GM13976 (cell line): Measurements from ENCODE around the gene TRNP1.
"Not testable (repeated sequence)": the region's sequence is repeated elsewhere in the genome, so short reads cannot be mapped to it uniquely, and the experiment has no call there.

Experiments used
- DNase-seq: peaks from one replicate; pipeline ENCODE4 v3.0.0; 2012; ENCODE audit warnings: low spot score
- CTCF ChIP-seq: IDR thresholded peaks from 2 replicates; pipeline ENCODE4 v1.5.1; 2012; ENCODE audit warnings: borderline replicate concordance, mild to moderate bottlenecking; ENCODE audit not compliant: insufficient read depth; ENCODE audit errors: extremely low read depth, missing control alignments, control extremely low read depth
- in situ Hi-C: fragments of 300-500 bp; cut with MboI; formaldehyde crosslinking; loops from one replicate; pipeline ENCODE4 v1.12.0; 2022; ENCODE audit warnings: low sequenced_read_pairs, mixed read lengths, inconsistent platforms; ENCODE audit not compliant: unreplicated experiment

Gene TRNP1

GRCh38 chr1:26981146-26981846 is 12.2 kb upstream of the TRNP1 start:
- no peak for TF ChIP-seq CTCF
- in situ Hi-C loops, result no loop called here
- no peak for DNase-seq

- in situ Hi-C loops, result no loop called here
- no peak for DNase-seq
- no peak for TF ChIP-seq CTCF
Observed at GRCh38 chr1:26983863-26984262, 9.6 kb upstream of the TRNP1 start.

GRCh38 chr1:26984291-26984690 is 9.2 kb upstream of the TRNP1 start:
- in situ Hi-C loops, result no loop called here
- no peak for TF ChIP-seq CTCF
- no peak for DNase-seq

- in situ Hi-C loops, result no loop called here
- no peak for TF ChIP-seq CTCF
Observed at GRCh38 chr1:26986658-26987057, 6.8 kb upstream of the TRNP1 start.

GRCh38 chr1:26989403-26990109 is 3.9 kb upstream of the TRNP1 start:
- DNase-seq, in situ Hi-C loops: not testable (repeated sequence)

More at GRCh38 chr1:26986658-26987057, 6.8 kb upstream of the TRNP1 start:
- no peak for DNase-seq

- no peak for TF ChIP-seq CTCF
- DNase-seq, result peak; percentile 68
- in situ Hi-C loops, result no loop called here
Observed at GRCh38 chr1:26991310-26992116, 2.0 kb upstream of the TRNP1 start.
